Sigmoid colon (tissue), 7 donors: ENCODE measurements around the gene TXN2. TPM values are rescaled to one million over a fixed set of nuclear protein-coding genes. Genes with fewer than 3 reads are reported as not detected.

Source experiments
- DNase-seq: peaks from one replicate; pipeline ENCODE4 v3.0.0-alpha.2; 2019
- H3K27ac ChIP-seq, 4 donors: fragments of 200-600 bp; sonication (generic); one replicate each; pipeline ENCODE4 v1.5.1; 2016 to 2019; ENCODE audit warnings: mild to moderate bottlenecking in 1 of 4
- H3K27me3 ChIP-seq, 3 donors: fragments of 200-600 bp; sonication (generic); one replicate each; pipeline ENCODE4 v1.5.1; 2019; ENCODE audit warnings: mild to moderate bottlenecking in 1 of 3
- H3K36me3 ChIP-seq, 4 donors: fragments of 200-600 bp; sonication (generic); one replicate each; pipeline ENCODE4 v1.5.1; 2016 to 2019
- H3K4me1 ChIP-seq, 4 donors: fragments of 200-600 bp; sonication (generic); one replicate each; pipeline ENCODE4 v1.5.1; 2017 to 2019
- H3K4me3 ChIP-seq, 4 donors: fragments of 200-600 bp; sonication (generic); one replicate each; pipeline ENCODE4 v1.5.1; 2017 to 2019; ENCODE audit warnings: mild to moderate bottlenecking in 2 of 4, moderate library complexity in 1 of 4
- H3K9me3 ChIP-seq, 4 donors: fragments of 200-600 bp in 3 of 4; sonication (generic) in 3 of 4; one replicate each; pipeline versions ENCODE4 v1.5.1 to v1.6.1; 2013 to 2019
- CTCF ChIP-seq, 4 experiments: fragments of 450-650 bp in 3 of 4; fragments of 200-600 bp in 1 of 4; IDR thresholded peaks; one replicate each; pipeline ENCODE4 v1.5.1; 2016 to 2019; ENCODE audit warnings: antibody characterized with exemption in 4 of 4, mild to moderate bottlenecking in 3 of 4, moderate library complexity in 2 of 4
- EP300 ChIP-seq, 4 donors: sonication (generic); formaldehyde crosslinking; IDR thresholded peaks; one replicate each; pipeline ENCODE4 v1.6.1; 2017; ENCODE audit warnings: antibody characterized with exemption in 4 of 4
- POLR2A ChIP-seq, 2 donors: fragments of 450-650 bp; IDR thresholded peaks; one replicate each; pipeline ENCODE4 v1.6.1; 2016; ENCODE audit warnings: antibody characterized with exemption in 2 of 2, mild to moderate bottlenecking in 2 of 2, moderate library complexity in 2 of 2
- POLR2AphosphoS5 ChIP-seq, 4 donors: sonication (generic); formaldehyde crosslinking; IDR thresholded peaks; one replicate each; pipeline ENCODE4 v1.6.1; 2017; ENCODE audit warnings: antibody characterized with exemption in 4 of 4
- WGBS, 2 donors: extraction: QIAGEN DNeasy Blood & Tissue Kit; methylation state at CpG; one replicate each; pipeline ENCODE4 v1.1.7; 2013; 5-methylcytosine and 5-hydroxymethylcytosine counted together
- intact Hi-C: fragments of 100-400 bp; cut with DNase I; formaldehyde crosslinking; loops from one replicate; pipeline ENCODE4 v1.15.1; 2023
- polyA plus RNA-seq, 3 donors: library from polyadenylated mRNA; stranded (reverse); fragments of 200-250 nt; gene quantifications; one replicate each; pipeline ENCODE4 v1.2.3, GENCODE V29; 2013
- total RNA-seq, 4 donors: library from RNA; depleted of rRNA; stranded (reverse); fragments of >200 nt; gene quantifications; one replicate each; pipeline ENCODE4 v1.1.0, GENCODE V29; 2016
- donor health status: healthy with polysubstance abuse.
- donor health status: Bipolar disorder and iron deficiency.
- donor health status: healthy.

The TXN2 gene
- total and polyA plus RNA-seq, 7 donors: 43.2 to 181 (median 72.2) TPM

GRCh38 chr22:36435516-36436415 is 45.7 kb downstream of the TXN2 start:
- Histone ChIP-seq H3K4me1 (peaks cover 0 to 21% (median 5%) of the 10 kb centered on the region in 4 donors), H3K36me3 (no peaks in the 10 kb centered on the region), H3K9me3 (no peaks in the 10 kb centered on the region), H3K27me3 (no peaks in the 10 kb centered on the region), H3K4me3 (no peak overlapping the region), H3K27ac (peak overlapping the region in 1 of 4 donors; percentile 9)
- intact Hi-C loops: no loop called here
- 9 to 25% methylated on average over 16 of the region's 16 CpGs for WGBS, 2 donors
- TF ChIP-seq POLR2A (IDR thresholded peaks at IDR 0.05) (peak in 1 of 2 donors; percentile 39), CTCF (IDR thresholded peaks at IDR 0.05) (no peak), EP300 (IDR thresholded peaks at IDR 0.05) (no peak), POLR2AphosphoS5 (IDR thresholded peaks at IDR 0.05) (no peak)
- no peak for DNase-seq

- H3K4me1 ChIP-seq: peaks cover 0 to 10% (median 0%) of the 10 kb centered on the region in 4 donors
- DNase-seq: no peak
- intact Hi-C loops: no loop called here
- WGBS, 2 donors: 17 to 65% methylated on average over 14 of the region's 14 CpGs
- H3K36me3 ChIP-seq: no peaks in the 10 kb centered on the region
- no peak overlapping the region for H3K4me3 ChIP-seq
- no peak for TF ChIP-seq POLR2A (IDR thresholded peaks at IDR 0.05)
- H3K9me3 ChIP-seq: no peaks in the 10 kb centered on the region
- H3K27me3 ChIP-seq: no peaks in the 10 kb centered on the region
- no peak overlapping the region for H3K27ac ChIP-seq
Measured at GRCh38 chr22:36433318-36434231, 47.9 kb downstream of the TXN2 start.

GRCh38 chr22:36432592-36433317 is 48.7 kb downstream of the TXN2 start:
- intact Hi-C loops: no loop called here
- TF ChIP-seq POLR2A (IDR thresholded peaks at IDR 0.05) (no peak), CTCF (IDR thresholded peaks at IDR 0.05) (no peak), EP300 (IDR thresholded peaks at IDR 0.05) (no peak), POLR2AphosphoS5 (IDR thresholded peaks at IDR 0.05) (no peak)
- Histone ChIP-seq H3K9me3 (no peaks in the 10 kb centered on the region), H3K4me1 (peaks cover 0 to 10% (median 0%) of the 10 kb centered on the region in 4 donors), H3K36me3 (no peaks in the 10 kb centered on the region), H3K4me3 (no peak overlapping the region), H3K27me3 (no peaks in the 10 kb centered on the region), H3K27ac (no peak overlapping the region)
- no peak for DNase-seq
- WGBS, 2 donors: 37 to 72% methylated on average over 15 of the region's 15 CpGs

- no peaks in the 10 kb centered on the region for H3K27me3 ChIP-seq
- peaks cover 0 to 10% (median 0%) of the 10 kb centered on the region in 4 donors for H3K4me1 ChIP-seq
- intact Hi-C loops: no loop called here
- WGBS, 2 donors: 88 to 89% methylated on average over 9 of the region's 9 CpGs
- TF ChIP-seq POLR2AphosphoS5 (IDR thresholded peaks at IDR 0.05): no peak
- no peak for TF ChIP-seq EP300 (IDR thresholded peaks at IDR 0.05)
- TF ChIP-seq CTCF (IDR thresholded peaks at IDR 0.05): no peak
- no peak for TF ChIP-seq POLR2A (IDR thresholded peaks at IDR 0.05)
- no peak overlapping the region for H3K27ac ChIP-seq
- no peaks in the 10 kb centered on the region for H3K9me3 ChIP-seq
- H3K4me3 ChIP-seq: no peak overlapping the region
- no peaks in the 10 kb centered on the region for H3K36me3 ChIP-seq
- no peak for DNase-seq
Measured at GRCh38 chr22:36431977-36432376, 49.5 kb downstream of the TXN2 start.
